K562 (cell line): ENCODE measurements around the gene SOWAHC. TPM values are rescaled to one million over a fixed set of nuclear protein-coding genes. Genes with fewer than 3 reads are reported as not detected.

Experiments used
- ATAC-seq: fragments of 200-7000 bp; cut with Tn5 transposase; 3 replicates; pipeline ENCODE4 v1.9.1; 2020; ENCODE audit warnings: moderate library complexity
- BruUV-seq: library from RNA; stranded (reverse); fragments of 400-500 nt; replicated peaks from 2 replicates; lab custom pipeline; 2021; lab: Mats Ljungman, UMichigan
- CTCF ChIA-PET: fragments of 300-600 bp; formaldehyde crosslinking; extraction: SDS; loops from one replicate; lab custom pipeline; 2021; ENCODE audit warnings: low intra/inter-chr PET ratio; lab: Yijun Ruan, JAX
- POLR2A ChIA-PET: fragments of 300-600, 350-650 bp; sonication (Branson Sonifier 250); formaldehyde crosslinking; extraction: SDS; loops from one replicate; lab custom pipeline; 2021; ENCODE audit warnings: antibody characterized with exemption, inconsistent platforms; lab: Yijun Ruan, JAX
- DNase-seq, 4 experiments: peaks; one replicate each; pipeline versions ENCODE4 v3.0.0 to v3.0.0-alpha.2; 2011 to 2018; ENCODE audit warnings: low spot score in 3 of 4, mixed read lengths in 3 of 4; ENCODE audit errors: extremely low read depth in 1 of 4
- FAIRE-seq: peaks from 2 replicates; lab custom pipeline; 2011; peaks lifted over from hg19 to GRCh38; lab: Jason Lieb, UNC
- H2AFZ ChIP-seq: 2 replicates; pipeline ENCODE4 v1.6.0; 2011; ENCODE audit warnings: low read depth, low read length, control low read depth, inconsistent platforms
- H3K27ac ChIP-seq: fragments of 200-600 bp; 3 replicates; pipeline ENCODE4 v1.8.0; 2011; ENCODE audit warnings: low read depth, mild to moderate bottlenecking, control low read depth, inconsistent platforms, low read length, moderate library complexity, mixed read lengths; ENCODE audit errors: extremely low read depth
- H3K27me3 ChIP-seq, 2 experiments: fragments of 300-600 bp in 1 of 2; 2 replicates in 1 of 2; 3 replicates in 1 of 2; pipeline versions ENCODE4 v1.6.0 to v1.8.0; 2011; ENCODE audit warnings: inconsistent platforms in 2 of 2, low read length in 2 of 2, mild to moderate bottlenecking in 1 of 2, mixed read lengths in 1 of 2, moderate library complexity in 1 of 2; ENCODE audit not compliant: control insufficient read depth in 2 of 2, insufficient read depth in 2 of 2
- H3K36me3 ChIP-seq: fragments of 300-600 bp; 3 replicates; pipeline ENCODE4 v1.8.0; 2011; ENCODE audit warnings: mild to moderate bottlenecking, low read length, inconsistent platforms; ENCODE audit not compliant: control insufficient read depth, insufficient read depth
- H3K4me1 ChIP-seq, 2 experiments: fragments of 200-600 bp in 1 of 2; replicated peaks in 1 of 2; 2 replicates in 1 of 2; 3 replicates in 1 of 2; pipeline versions ENCODE4 v1.5.1 to v1.8.0; 2011; ENCODE audit warnings: inconsistent platforms in 2 of 2, low read length in 2 of 2, mild to moderate bottlenecking in 1 of 2, mixed read lengths in 1 of 2, moderate library complexity in 1 of 2; ENCODE audit not compliant: control insufficient read depth in 2 of 2, insufficient read depth in 2 of 2
- H3K4me2 ChIP-seq: 2 replicates; pipeline ENCODE4 v1.6.1; 2011; ENCODE audit warnings: low read length, control low read depth, inconsistent platforms, mixed read lengths; ENCODE audit not compliant: insufficient read depth
- H3K4me3 ChIP-seq: fragments of 200-600 bp; sonication (generic), shearing (Covaris generic); 2 replicates; pipeline ENCODE4 v1.5.1; 2016; ENCODE audit warnings: control low read depth, inconsistent platforms
- H3K79me2 ChIP-seq: fragments of 200-600 bp; 3 replicates; pipeline ENCODE4 v1.8.0; 2011; ENCODE audit warnings: low read length, inconsistent platforms; ENCODE audit not compliant: control insufficient read depth, insufficient read depth
- H3K9ac ChIP-seq, 2 experiments: 2 replicates each; pipeline versions ENCODE4 v1.6.0 to v1.6.1; 2011; ENCODE audit warnings: low read depth in 2 of 2, low read length in 2 of 2, control low read depth in 1 of 2, inconsistent platforms in 1 of 2, mild to moderate bottlenecking in 1 of 2, mixed read lengths in 1 of 2; ENCODE audit not compliant: insufficient read depth in 1 of 2
- H3K9me1 ChIP-seq: one replicate; pipeline ENCODE4 v1.6.0; 2011; ENCODE audit warnings: inconsistent platforms, mild to moderate bottlenecking, low read length, moderate library complexity; ENCODE audit not compliant: control insufficient read depth, insufficient read depth
- H3K9me3 ChIP-seq: replicated peaks from 2 replicates; pipeline ENCODE4 v1.5.1; 2011; ENCODE audit warnings: low read depth, low read length, inconsistent platforms; ENCODE audit not compliant: control insufficient read depth, insufficient read depth
- H4K20me1 ChIP-seq: replicated peaks from 2 replicates; pipeline ENCODE4 v1.6.1; 2011; ENCODE audit warnings: low read length, inconsistent platforms, mixed read lengths; ENCODE audit not compliant: control insufficient read depth, insufficient read depth
- BCL6 ChIP-seq: fragments of 250-450 bp; sonication (Bioruptor Pico); IDR thresholded peaks from 2 replicates; pipeline ENCODE4 v1.4.0; 2020
- GABPB2 ChIP-seq: fragments of 250-450 bp; sonication (Bioruptor Pico); conservative IDR thresholded peaks from 2 replicates; pipeline ENCODE4 v1.5.1; 2021; ENCODE audit warnings: mild to moderate bottlenecking
- HMG20A ChIP-seq: fragments of 450-650 bp; formaldehyde crosslinking; conservative IDR thresholded peaks from 2 replicates; pipeline ENCODE4 v1.4.0; 2020; ENCODE audit warnings: mild to moderate bottlenecking, mixed read lengths
- KAT8 ChIP-seq: fragments of 450-650 bp; IDR thresholded peaks from 2 replicates; pipeline ENCODE4 v1.6.1; 2016; ENCODE audit warnings: low read depth, mild to moderate bottlenecking
- KDM4B ChIP-seq, 2 experiments: fragments of 450-650 bp in 1 of 2; sonication (generic) in 1 of 2; IDR thresholded peaks; 2 replicates each; pipeline ENCODE4 v1.6.1; 2016 to 2017; ENCODE audit warnings: borderline replicate concordance in 2 of 2, antibody characterized with exemption in 1 of 2, low read depth in 1 of 2, mild to moderate bottlenecking in 1 of 2
- KLF16 ChIP-seq: IDR thresholded peaks from 2 replicates; pipeline ENCODE4 v1.6.1; 2016; ENCODE audit warnings: antibody characterized with exemption
- NBN ChIP-seq: fragments of 450-650 bp; IDR thresholded peaks from 2 replicates; pipeline ENCODE4 v1.6.1; 2016; ENCODE audit warnings: low read depth, mild to moderate bottlenecking
- NFRKB ChIP-seq: fragments of 450-650 bp; IDR thresholded peaks from 2 replicates; pipeline ENCODE4 v1.6.1; 2016; ENCODE audit warnings: low read depth
- NUFIP1 ChIP-seq: fragments of 450-650 bp; IDR thresholded peaks from 2 replicates; pipeline ENCODE4 v1.6.1; 2018; ENCODE audit not compliant: partially characterized antibody
- ZNF143 ChIP-seq: sonication (generic); formaldehyde crosslinking; IDR thresholded peaks from 2 replicates; pipeline ENCODE4 v1.9.0; 2022; ENCODE audit warnings: mild to moderate bottlenecking, missing genetic modification reagents
- ZNF175 ChIP-seq: fragments of 200-800 bp; sonication (Bioruptor generic); IDR thresholded peaks from 2 replicates; pipeline ENCODE4 v1.6.1; 2016; ENCODE audit warnings: low read depth, mild to moderate bottlenecking, missing genetic modification characterization, missing compliant biosample characterization
- ZNF41 ChIP-seq: fragments of 250-450 bp; sonication (Bioruptor Pico); conservative IDR thresholded peaks from 2 replicates; pipeline ENCODE4 v1.4.0; 2020; ENCODE audit warnings: mild to moderate bottlenecking
- WGBS: fragments of 100-300 bp; shearing (Covaris generic); methylation state at CpG from one replicate; pipeline ENCODE4 v1.1.6; 2016; ENCODE audit warnings: low coverage, mixed read lengths; ENCODE audit not compliant: insufficient coverage; ENCODE audit errors: missing lambda C conversion rate; 5-methylcytosine and 5-hydroxymethylcytosine counted together
- in situ Hi-C: fragments of 300-500 bp; cut with MboI; formaldehyde crosslinking; loops from 4 replicates; pipeline ENCODE4 v1.15.0; 2018; ENCODE audit warnings: inconsistent platforms, mixed read lengths
- intact Hi-C: fragments of 100-400 bp; cut with micrococcal nuclease; formaldehyde crosslinking; loops from 2 replicates; pipeline ENCODE4 v1.14.2; 2022
- polyA plus RNA-seq, 8 experiments: library from polyadenylated mRNA; depleted of rRNA in 4 of 8; stranded (reverse) in 5 of 8; unstranded in 3 of 8; fragments of >200 nt; fragmentation: Nextera tagmentation in 2 of 8; fragmentation: Illumina TruSeq in 1 of 8; extraction: Ambion mirVana in 2 of 8; extraction: Trizol in 1 of 8; gene quantifications; 2 replicates each; pipeline versions ENCODE4 v1.2.1 to v1.2.3, GENCODE V29; 2011 to 2014; ENCODE audit warnings: inconsistent platforms in 1 of 8, missing spikeins in 1 of 8
- total RNA-seq, 7 experiments: library from RNA; depleted of rRNA in 6 of 7; stranded (reverse); fragments of >200 nt in 6 of 7; fragmentation: Illumina TruSeq in 2 of 7; extraction: Trizol in 2 of 7; gene quantifications; 2 replicates each; pipeline versions ENCODE4 v1.2.1 to v1.2.3, GENCODE V29; 2011 to 2021; ENCODE audit warnings: low replicate concordance in 1 of 7
- TF ChIP-seq, protein P1 (sequence below), 2 experiments: fragments of 250-450 bp in 1 of 2; fragments of 450-650 bp in 1 of 2; sonication (Bioruptor Pico) in 1 of 2; IDR thresholded peaks; 2 replicates each; pipeline versions ENCODE4 v1.6.1 to v1.8.0; 2016 to 2021; ENCODE audit warnings: mild to moderate bottlenecking in 2 of 2, moderate library complexity in 2 of 2, missing compliant biosample characterization in 1 of 2, missing genetic modification characterization in 1 of 2
- TF ChIP-seq, protein P2 (sequence below): sonication (generic); formaldehyde crosslinking; IDR thresholded peaks from 2 replicates; pipeline ENCODE4 v1.8.0; 2022; ENCODE audit warnings: mild to moderate bottlenecking, missing genetic modification reagents
- TF ChIP-seq, protein P3 (sequence below), 2 experiments: fragments of 150-350 bp in 1 of 2; IDR thresholded peaks; 2 replicates each; pipeline ENCODE4 v1.6.1; 2012 to 2016; ENCODE audit warnings: low read depth in 2 of 2, low read length in 2 of 2, mild to moderate bottlenecking in 1 of 2, moderate library complexity in 1 of 2
- TF ChIP-seq, protein P4 (sequence below): fragments of 450-650 bp; IDR thresholded peaks from 2 replicates; pipeline ENCODE4 v1.6.1; 2016; ENCODE audit warnings: missing biosample characterization, missing genetic modification characterization

Gene SOWAHC
- total and polyA plus RNA-seq, 9 of the 15 experiments (the other 6 are each of a cell fraction or from before 2014, with no cell fraction given): 0.04 TPM; not detected in 8

DNA sequence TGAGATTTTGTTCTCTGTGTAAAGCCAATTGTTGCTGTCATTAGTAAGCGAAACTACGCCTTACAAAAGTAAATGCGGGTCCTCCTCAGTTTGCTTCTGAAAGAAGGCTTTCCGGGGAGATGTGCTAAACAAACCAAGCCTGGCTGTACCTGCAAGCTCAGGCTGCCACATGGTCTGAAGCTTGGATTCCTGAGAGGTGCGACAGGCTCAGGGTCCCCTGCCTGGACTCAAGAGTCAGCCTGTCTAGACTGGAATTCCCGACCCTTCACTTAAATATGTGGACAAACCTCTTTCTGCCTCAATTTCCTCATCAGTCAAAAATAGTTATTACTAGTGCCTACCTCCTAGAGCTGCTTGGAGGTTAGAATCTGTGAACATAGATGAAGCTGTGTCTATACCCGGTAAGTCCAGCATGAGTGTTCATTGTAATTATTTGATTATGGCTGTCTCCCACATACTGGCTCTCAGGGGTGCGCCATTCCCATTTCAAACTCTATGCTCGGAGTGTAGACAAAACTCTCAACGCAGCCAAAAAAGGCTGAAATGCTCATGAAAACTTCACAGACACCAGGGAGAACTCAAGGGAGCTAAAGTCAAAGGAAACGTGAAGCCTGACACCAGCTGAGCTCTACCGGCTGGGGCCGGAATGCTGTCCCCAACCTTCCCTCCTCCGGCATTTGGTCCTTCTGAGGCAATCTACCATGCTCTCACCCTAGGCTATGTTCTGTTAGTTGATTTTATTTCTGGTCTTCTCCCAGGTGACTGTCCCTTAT, 31.4 kb downstream of the SOWAHC start (continued):
- TF ChIP-seq HMG20A: no peak

DNA sequence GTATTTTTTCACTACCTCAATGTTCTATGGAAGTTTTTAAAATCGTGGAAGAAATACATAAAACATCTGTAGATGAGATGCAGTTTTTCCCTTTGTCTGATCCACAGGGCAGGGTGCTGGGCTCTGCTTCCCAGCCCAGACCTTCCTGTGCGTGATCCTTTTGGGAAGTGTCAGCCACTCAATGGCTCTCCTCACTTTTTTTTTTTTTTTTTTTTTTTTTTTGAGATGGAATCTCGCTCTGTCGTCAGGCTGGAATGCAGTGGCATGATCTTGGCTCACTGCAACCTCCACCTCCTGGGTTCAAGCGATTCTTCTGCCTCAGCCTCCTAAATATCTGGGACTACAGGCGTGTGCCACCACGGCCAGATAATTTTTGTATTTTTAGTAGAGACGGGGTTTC, 32.8 kb downstream of the SOWAHC start:
- Histone ChIP-seq H2AFZ (no peak overlapping the region), H3K9me3 (no peaks in the 10 kb centered on the region), H3K79me2 (no peaks in the 10 kb centered on the region), H3K27me3 (peaks cover 15 to 49% of the 10 kb centered on the region in 2 experiments; a peak in 4 of 5 replicates), H3K4me3 (no peak overlapping the region), H3K4me1 (no peaks in the 10 kb centered on the region; a peak in 1 of 5 replicates), H3K36me3 (no peaks in the 10 kb centered on the region), H3K9me1 (no peaks in the 10 kb centered on the region), H3K4me2 (no peak overlapping the region), H4K20me1 (no peaks in the 10 kb centered on the region), H3K27ac (no peak overlapping the region), H3K9ac (no peak overlapping the region)
- no peak for DNase-seq
- ChIA-PET POLR2A (no interaction called here), CTCF (no interaction called here)
- intact Hi-C loops (no loop called here), in situ Hi-C loops (no loop called here)
- ATAC-seq: no peak
- no TSS peak for BruUV-seq
- FAIRE-seq: no peak
- 0% methylated on average over 6 of the region's 8 CpGs for WGBS
- TF ChIP-seq KLF16 (no peak), NUFIP1 (no peak), NBN (no peak), ZNF143 (CRISPR knock-in tag) (no peak), KDM4B (IDR thresholded peaks at IDR 0.05; ENCODE audit: borderline replicate concordance in 2 of 2, low read depth in 1 of 2) (no peak), GABPB2 (CRISPR knock-in tag) (no peak), BCL6 (no peak), KAT8 (no peak), ZNF175 (CRISPR knock-in tag) (no peak), ZNF41 (CRISPR knock-in tag) (no peak), NFRKB (no peak)
- TF ChIP-seq, protein P1, sequence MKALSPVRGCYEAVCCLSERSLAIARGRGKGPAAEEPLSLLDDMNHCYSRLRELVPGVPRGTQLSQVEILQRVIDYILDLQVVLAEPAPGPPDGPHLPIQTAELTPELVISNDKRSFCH (CRISPR knock-in tag; IDR thresholded peaks at IDR 0.05): no peak
- TF ChIP-seq, protein P1 (tag; IDR thresholded peaks at IDR 0.05): no peak
- TF ChIP-seq, protein P2, sequence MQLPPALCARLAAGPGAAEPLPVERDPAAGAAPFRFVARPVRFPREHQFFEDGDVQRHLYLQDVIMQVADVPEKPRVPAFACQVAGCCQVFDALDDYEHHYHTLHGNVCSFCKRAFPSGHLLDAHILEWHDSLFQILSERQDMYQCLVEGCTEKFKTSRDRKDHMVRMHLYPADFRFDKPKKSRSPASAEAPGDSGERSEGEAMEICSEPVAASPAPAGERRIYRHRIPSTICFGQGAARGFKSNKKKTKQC (CRISPR knock-in tag): no peak
- TF ChIP-seq, protein P3, sequence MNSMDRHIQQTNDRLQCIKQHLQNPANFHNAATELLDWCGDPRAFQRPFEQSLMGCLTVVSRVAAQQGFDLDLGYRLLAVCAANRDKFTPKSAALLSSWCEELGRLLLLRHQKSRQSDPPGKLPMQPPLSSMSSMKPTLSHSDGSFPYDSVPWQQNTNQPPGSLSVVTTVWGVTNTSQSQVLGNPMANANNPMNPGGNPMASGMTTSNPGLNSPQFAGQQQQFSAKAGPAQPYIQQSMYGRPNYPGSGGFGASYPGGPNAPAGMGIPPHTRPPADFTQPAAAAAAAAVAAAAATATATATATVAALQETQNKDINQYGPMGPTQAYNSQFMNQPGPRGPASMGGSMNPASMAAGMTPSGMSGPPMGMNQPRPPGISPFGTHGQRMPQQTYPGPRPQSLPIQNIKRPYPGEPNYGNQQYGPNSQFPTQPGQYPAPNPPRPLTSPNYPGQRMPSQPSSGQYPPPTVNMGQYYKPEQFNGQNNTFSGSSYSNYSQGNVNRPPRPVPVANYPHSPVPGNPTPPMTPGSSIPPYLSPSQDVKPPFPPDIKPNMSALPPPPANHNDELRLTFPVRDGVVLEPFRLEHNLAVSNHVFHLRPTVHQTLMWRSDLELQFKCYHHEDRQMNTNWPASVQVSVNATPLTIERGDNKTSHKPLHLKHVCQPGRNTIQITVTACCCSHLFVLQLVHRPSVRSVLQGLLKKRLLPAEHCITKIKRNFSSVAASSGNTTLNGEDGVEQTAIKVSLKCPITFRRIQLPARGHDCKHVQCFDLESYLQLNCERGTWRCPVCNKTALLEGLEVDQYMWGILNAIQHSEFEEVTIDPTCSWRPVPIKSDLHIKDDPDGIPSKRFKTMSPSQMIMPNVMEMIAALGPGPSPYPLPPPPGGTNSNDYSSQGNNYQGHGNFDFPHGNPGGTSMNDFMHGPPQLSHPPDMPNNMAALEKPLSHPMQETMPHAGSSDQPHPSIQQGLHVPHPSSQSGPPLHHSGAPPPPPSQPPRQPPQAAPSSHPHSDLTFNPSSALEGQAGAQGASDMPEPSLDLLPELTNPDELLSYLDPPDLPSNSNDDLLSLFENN (IDR thresholded peaks at IDR 0.05; ENCODE audit: low read depth in 2 of 2, low read length in 2 of 2): no peak
- TF ChIP-seq, protein P4, sequence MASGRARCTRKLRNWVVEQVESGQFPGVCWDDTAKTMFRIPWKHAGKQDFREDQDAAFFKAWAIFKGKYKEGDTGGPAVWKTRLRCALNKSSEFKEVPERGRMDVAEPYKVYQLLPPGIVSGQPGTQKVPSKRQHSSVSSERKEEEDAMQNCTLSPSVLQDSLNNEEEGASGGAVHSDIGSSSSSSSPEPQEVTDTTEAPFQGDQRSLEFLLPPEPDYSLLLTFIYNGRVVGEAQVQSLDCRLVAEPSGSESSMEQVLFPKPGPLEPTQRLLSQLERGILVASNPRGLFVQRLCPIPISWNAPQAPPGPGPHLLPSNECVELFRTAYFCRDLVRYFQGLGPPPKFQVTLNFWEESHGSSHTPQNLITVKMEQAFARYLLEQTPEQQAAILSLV (tag): no peak
